PC-9 (cell line): ENCODE data around the gene TMC2. TPM values are rescaled to one million over a fixed set of nuclear protein-coding genes. Genes with fewer than 3 reads are reported as not detected.

Source experiments
- BruUV-seq: library from RNA; stranded (reverse); fragments of 400-500 nt; replicated peaks from 2 replicates; lab custom pipeline; 2021; lab: Mats Ljungman, UMichigan
- CTCF ChIA-PET: fragments of 300-600 bp; sonication (Branson Sonifier 250); formaldehyde crosslinking; loops from one replicate; lab custom pipeline; 2022; ENCODE audit warnings: antibody characterized with exemption; lab: Charles Lee
- POLR2A ChIA-PET: fragments of 300-600 bp; sonication (Branson Sonifier 250); formaldehyde crosslinking; loops from one replicate; lab custom pipeline; 2022; ENCODE audit warnings: antibody characterized with exemption; ENCODE audit not compliant: unreplicated experiment; lab: Charles Lee
- DNase-seq, 2 experiments: peaks; one replicate each; pipeline versions ENCODE4 v3.0.0 to v3.0.0-alpha.2; 2015 to 2022; ENCODE audit warnings: mixed read lengths in 1 of 2
- H2AFZ ChIP-seq: fragments of 200-600 bp; sonication (generic); 2 replicates; pipeline ENCODE4 v1.8.1; 2017; ENCODE audit warnings: antibody characterized with exemption
- H3F3A ChIP-seq: fragments of 200-600 bp; sonication (generic); 2 replicates; pipeline ENCODE4 v1.8.1; 2017; ENCODE audit warnings: antibody characterized with exemption, mild to moderate bottlenecking, low read depth; ENCODE audit not compliant: insufficient read depth
- H3K27ac ChIP-seq: fragments of 200-600 bp; sonication (generic); 2 replicates; pipeline ENCODE4 v1.6.1; 2016; ENCODE audit warnings: mixed run types
- H3K27me3 ChIP-seq: fragments of 200-600 bp; sonication (generic); 2 replicates; pipeline ENCODE4 v1.6.1; 2016; ENCODE audit warnings: low read depth, mixed run types; ENCODE audit not compliant: insufficient read depth
- H3K36me3 ChIP-seq: fragments of 200-600 bp; sonication (generic); 2 replicates; pipeline ENCODE4 v1.6.1; 2016; ENCODE audit warnings: low read depth, mixed run types
- H3K4me1 ChIP-seq: fragments of 200-600 bp; sonication (generic); replicated peaks from 2 replicates; pipeline ENCODE4 v1.6.1; 2016; ENCODE audit warnings: mixed run types; ENCODE audit not compliant: insufficient read depth
- H3K4me2 ChIP-seq: fragments of 200-600 bp; sonication (generic); 2 replicates; pipeline ENCODE4 v1.6.1; 2017; ENCODE audit warnings: mixed run types
- H3K4me3 ChIP-seq: fragments of 200-600 bp; sonication (generic); 2 replicates; pipeline ENCODE4 v1.6.1; 2016; ENCODE audit warnings: mixed run types
- H3K79me2 ChIP-seq: fragments of 200-600 bp; sonication (generic); 2 replicates; pipeline ENCODE4 v1.6.1; 2017; ENCODE audit warnings: low read depth, mixed run types
- H3K9me2 ChIP-seq: fragments of 200-600 bp; sonication (generic); 2 replicates; pipeline ENCODE4 v1.8.1; 2017; ENCODE audit warnings: mild to moderate bottlenecking; ENCODE audit not compliant: insufficient read depth
- H3K9me3 ChIP-seq: fragments of 200-600 bp; sonication (generic); 2 replicates; pipeline ENCODE4 v1.8.1; 2016; ENCODE audit warnings: low read depth; ENCODE audit not compliant: insufficient read depth
- H4K20me1 ChIP-seq: fragments of 200-600 bp; sonication (generic); 2 replicates; pipeline ENCODE4 v1.8.1; 2017; ENCODE audit not compliant: insufficient read depth
- intact Hi-C: fragments of 100-400 bp; cut with micrococcal nuclease; formaldehyde crosslinking; loops from one replicate; pipeline ENCODE4 v1.10.0; 2022; ENCODE audit not compliant: unreplicated experiment
- microRNA-seq: library from miRNA; unstranded; fragments of <30 nt; microRNA quantifications from one replicate; pipeline ENCODE4 v1.2.0, GENCODE V29; 2021; ENCODE audit warnings: borderline number of aligned reads, borderline replicate concordance
- total RNA-seq: library from RNA; stranded (reverse); gene quantifications from 2 replicates; pipeline ENCODE4 v1.2.3, GENCODE V29; 2021
- TF ChIP-seq, protein P1 (sequence below): fragments of 200-600 bp; sonication (generic); conservative IDR thresholded peaks from 2 replicates; pipeline ENCODE4 v1.6.1; 2017; ENCODE audit warnings: mixed run types, antibody characterized with exemption, mild to moderate bottlenecking, moderate library complexity

Gene TMC2
- total RNA-seq, 1 experiment from 2014 or later = not detected

- Histone ChIP-seq H4K20me1 (no peaks in the 10 kb centered on the region), H3K79me2 (no peaks in the 10 kb centered on the region), H3K27ac (no peak overlapping the region), H3K9me2 (no peaks in the 10 kb centered on the region), H3F3A (no peaks in the 10 kb centered on the region), H2AFZ (no peak overlapping the region), H3K9me3 (no peaks in the 10 kb centered on the region), H3K27me3 (peaks cover 77% of the 10 kb centered on the region), H3K36me3 (no peaks in the 10 kb centered on the region), H3K4me2 (no peak overlapping the region), H3K4me1 (no peaks in the 10 kb centered on the region), H3K4me3 (no peak overlapping the region)
- no peak for DNase-seq
- BruUV-seq = no TSS peak
- intact Hi-C loops = loop anchor here (10.0 kb wide), 1 partner anchor 624 kb away; no protein-coding TSS in a partner anchor
- ChIA-PET CTCF (interaction anchor here (0.5 kb wide), 1 partner anchor 131 kb away, joined by 4 read pairs; no protein-coding TSS in a partner anchor), POLR2A (interaction anchor here (0.8 kb wide), 1 partner anchor 376 kb away, joined by 7 read pairs; no protein-coding TSS in a partner anchor)
- TF ChIP-seq, protein P1, sequence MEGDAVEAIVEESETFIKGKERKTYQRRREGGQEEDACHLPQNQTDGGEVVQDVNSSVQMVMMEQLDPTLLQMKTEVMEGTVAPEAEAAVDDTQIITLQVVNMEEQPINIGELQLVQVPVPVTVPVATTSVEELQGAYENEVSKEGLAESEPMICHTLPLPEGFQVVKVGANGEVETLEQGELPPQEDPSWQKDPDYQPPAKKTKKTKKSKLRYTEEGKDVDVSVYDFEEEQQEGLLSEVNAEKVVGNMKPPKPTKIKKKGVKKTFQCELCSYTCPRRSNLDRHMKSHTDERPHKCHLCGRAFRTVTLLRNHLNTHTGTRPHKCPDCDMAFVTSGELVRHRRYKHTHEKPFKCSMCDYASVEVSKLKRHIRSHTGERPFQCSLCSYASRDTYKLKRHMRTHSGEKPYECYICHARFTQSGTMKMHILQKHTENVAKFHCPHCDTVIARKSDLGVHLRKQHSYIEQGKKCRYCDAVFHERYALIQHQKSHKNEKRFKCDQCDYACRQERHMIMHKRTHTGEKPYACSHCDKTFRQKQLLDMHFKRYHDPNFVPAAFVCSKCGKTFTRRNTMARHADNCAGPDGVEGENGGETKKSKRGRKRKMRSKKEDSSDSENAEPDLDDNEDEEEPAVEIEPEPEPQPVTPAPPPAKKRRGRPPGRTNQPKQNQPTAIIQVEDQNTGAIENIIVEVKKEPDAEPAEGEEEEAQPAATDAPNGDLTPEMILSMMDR = no peak
Measured at GRCh38 chr20:2691127-2691526, 154.8 kb downstream of the TMC2 start.

Small RNA genes lying within 50 kb of the gene (microRNA-seq; reads per million reads assigned to microRNA genes)
- 45.1 reads per million, percentile 42 among the genes with 10 or more reads in this experiment for gene MIR1292

Other genes with a start within 250 kb of the TMC2 start
- not detected in 2 replicates for gene TGM3, start 240.6 kb upstream of the TMC2 start, total RNA-seq
- not detected in 2 replicates for gene TGM6, start 155.7 kb upstream of the TMC2 start, total RNA-seq
- gene SNRPB, start 65.8 kb upstream of the TMC2 start, total RNA-seq = 310 and 349 TPM in 2 replicates
- gene ZNF343, start 27.7 kb upstream of the TMC2 start, total RNA-seq = 10.0 and 11.9 TPM in 2 replicates
- gene NOP56, start 116.1 kb downstream of the TMC2 start, total RNA-seq = 194 and 210 TPM in 2 replicates
- 130 and 144 TPM in 2 replicates for gene IDH3B, start 127.6 kb downstream of the TMC2 start, total RNA-seq
- gene EBF4, start 156.2 kb downstream of the TMC2 start, total RNA-seq = 4.9 and 5.1 TPM in 2 replicates